Duodenal mucosa (tissue), 2 donors: Measurements from ENCODE around the gene SORL1-AS1.

Experiments
- H3K27ac ChIP-seq: one replicate; pipeline ENCODE4 v1.7.0; 2013; ENCODE audit warnings: low read depth, low read length
- H3K27me3 ChIP-seq, 2 donors: one replicate each; pipeline ENCODE4 v1.7.0; 2013; ENCODE audit warnings: low read length in 2 of 2, control low read depth in 1 of 2; ENCODE audit not compliant: insufficient read depth in 2 of 2, control insufficient read depth in 1 of 2
- H3K36me3 ChIP-seq, 2 donors: one replicate each; pipeline ENCODE4 v1.7.0; 2013; ENCODE audit warnings: low read length in 2 of 2, control low read depth in 1 of 2; ENCODE audit not compliant: insufficient read depth in 2 of 2, control insufficient read depth in 1 of 2
- H3K4me1 ChIP-seq, 2 donors: one replicate each; pipeline ENCODE4 v1.7.0; 2013; ENCODE audit warnings: low read length in 2 of 2, control low read depth in 1 of 2; ENCODE audit not compliant: insufficient read depth in 2 of 2, control insufficient read depth in 1 of 2
- H3K4me3 ChIP-seq, 2 donors: one replicate each; pipeline ENCODE4 v1.7.0; 2013; ENCODE audit warnings: low read length in 2 of 2, low read depth in 1 of 2
- H3K9ac ChIP-seq, 2 donors: one replicate each; pipeline ENCODE4 v1.7.0; 2013; ENCODE audit warnings: low read length in 2 of 2, low read depth in 1 of 2
- H3K9me3 ChIP-seq, 2 donors: one replicate each; pipeline ENCODE4 v1.7.0; 2013; ENCODE audit warnings: low read length in 2 of 2, control low read depth in 1 of 2; ENCODE audit not compliant: control insufficient read depth in 1 of 2

The SORL1-AS1 gene

DNA sequence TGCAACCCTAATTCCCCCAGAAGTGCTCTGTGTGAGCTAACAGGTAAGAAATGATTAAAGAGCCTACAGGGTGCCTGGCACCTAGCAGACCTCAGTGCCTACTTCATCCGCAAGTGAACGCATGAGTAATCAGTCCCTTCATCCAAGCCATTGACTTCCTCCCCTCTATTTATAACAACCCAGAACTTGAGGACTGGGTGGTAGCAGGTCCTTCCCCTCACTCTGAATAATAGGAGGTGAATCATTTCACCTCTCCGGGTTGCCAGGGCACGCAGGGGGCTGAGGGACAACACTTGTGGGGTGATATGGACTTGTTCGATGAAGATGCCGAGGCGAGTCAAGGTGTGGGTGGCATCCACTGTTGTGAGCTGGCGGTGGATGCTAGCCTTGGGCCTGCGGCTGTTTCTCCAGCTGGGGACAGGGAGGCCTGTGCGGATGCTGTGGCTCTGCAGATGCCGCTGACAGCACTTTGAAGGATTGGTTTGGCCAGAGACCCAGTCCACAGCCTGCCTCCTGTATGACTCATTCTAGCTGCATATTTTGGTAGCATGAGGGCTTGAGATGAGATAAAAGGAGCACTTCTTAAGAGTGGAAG lies 11.7 kb upstream of the SORL1-AS1 start:
- Histone ChIP-seq H3K4me1 (peaks cover 24 to 43% of the 10 kb centered on the region in 2 donors), H3K9ac (no peak overlapping the region), H3K4me3 (no peak overlapping the region), H3K36me3 (no peaks in the 10 kb centered on the region), H3K9me3 (no peaks in the 10 kb centered on the region), H3K27ac (no peak overlapping the region), H3K27me3 (no peaks in the 10 kb centered on the region)

DNA sequence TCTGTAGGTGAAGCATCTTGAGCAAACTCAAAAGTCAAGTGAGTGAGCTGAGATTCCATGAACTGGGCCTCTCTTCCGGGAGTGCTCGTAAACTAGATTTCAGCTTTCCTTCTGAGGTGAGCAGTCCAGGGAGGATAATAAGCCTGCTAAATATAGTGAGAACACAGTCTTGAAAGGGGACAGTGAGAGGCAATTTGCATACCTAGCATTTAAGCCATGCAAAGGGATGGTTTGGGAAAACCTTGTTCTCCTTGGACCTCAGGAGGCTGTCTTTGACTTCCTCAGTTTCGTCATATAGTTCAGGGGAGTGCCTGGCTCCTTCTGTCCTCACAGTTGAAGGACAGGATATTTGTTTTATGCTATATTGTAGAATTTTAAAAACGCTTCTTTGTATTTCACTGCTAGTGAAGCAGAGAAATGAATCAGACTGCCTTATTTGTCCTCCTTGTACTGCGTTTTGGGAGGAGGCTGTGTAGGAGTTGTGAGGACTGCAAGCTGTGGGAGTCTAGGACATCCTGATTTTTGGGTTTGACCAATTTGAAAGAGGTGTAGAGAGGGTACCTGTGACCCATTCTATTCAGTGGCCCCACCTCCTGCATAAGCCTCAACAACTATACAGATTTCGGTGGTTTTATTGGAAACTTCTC lies 11.0 kb upstream of the SORL1-AS1 start:
- no peaks in the 10 kb centered on the region for H3K9me3 ChIP-seq
- no peak overlapping the region for H3K4me3 ChIP-seq
- peaks cover 24 to 43% of the 10 kb centered on the region in 2 donors for H3K4me1 ChIP-seq
- H3K36me3 ChIP-seq, result no peaks in the 10 kb centered on the region
- no peak overlapping the region for H3K9ac ChIP-seq
- H3K27me3 ChIP-seq, result no peaks in the 10 kb centered on the region
- H3K27ac ChIP-seq, result no peak overlapping the region

DNA sequence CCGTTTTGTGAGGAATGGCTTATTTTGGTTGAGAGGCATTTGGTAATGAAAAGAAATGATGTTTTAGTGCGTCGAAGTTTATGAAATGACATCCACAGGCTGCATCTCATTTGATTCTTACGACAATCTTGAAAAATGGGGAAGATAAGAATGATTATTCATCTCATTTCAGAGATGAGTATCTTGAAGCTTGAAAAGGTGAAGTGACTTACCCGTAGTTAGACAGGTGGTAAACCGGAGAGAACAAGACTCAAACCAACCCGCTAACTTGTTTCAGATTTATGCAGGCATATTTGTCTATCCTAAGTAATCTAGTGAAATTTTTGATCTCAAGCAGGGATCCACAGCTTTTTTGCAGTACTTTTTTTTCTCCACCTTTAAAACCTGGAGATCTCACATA lies 9.1 kb upstream of the SORL1-AS1 start:
- Histone ChIP-seq H3K4me3 (no peak overlapping the region), H3K4me1 (peaks cover 16 to 32% of the 10 kb centered on the region in 2 donors), H3K9ac (no peak overlapping the region)

DNA sequence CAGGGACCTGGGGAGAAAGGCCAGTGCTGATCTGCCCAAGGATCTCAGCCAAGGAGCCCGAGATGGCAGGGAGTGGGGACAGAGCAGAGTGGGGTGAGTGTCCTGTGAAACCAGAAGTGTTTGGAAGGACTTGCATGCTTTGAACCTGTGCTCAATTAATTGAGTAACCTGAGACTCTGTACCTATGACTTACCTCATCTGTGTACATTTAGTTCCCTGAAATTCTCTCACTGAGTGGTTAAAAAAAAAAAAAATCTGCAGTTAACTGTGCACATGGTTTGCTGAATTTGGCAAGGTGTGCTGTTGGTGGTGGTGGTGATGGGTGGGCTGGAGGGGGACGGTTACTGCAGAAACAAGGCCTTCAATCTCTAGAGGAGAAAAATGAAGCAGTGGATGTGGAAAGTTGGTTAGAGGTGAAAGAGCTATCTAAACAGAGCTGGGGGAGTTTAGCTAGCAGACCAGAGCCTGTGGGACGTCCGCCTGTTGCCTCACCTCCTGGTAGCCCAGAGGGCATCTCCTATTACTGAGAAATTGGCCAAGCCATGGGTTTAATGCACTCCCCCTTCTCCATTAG lies 8.3 kb upstream of the SORL1-AS1 start:
- Histone ChIP-seq H3K27me3 (no peaks in the 10 kb centered on the region), H3K36me3 (no peaks in the 10 kb centered on the region), H3K27ac (no peak overlapping the region), H3K9ac (no peak overlapping the region), H3K4me1 (peaks cover 9 to 28% of the 10 kb centered on the region in 2 donors), H3K4me3 (no peak overlapping the region), H3K9me3 (no peaks in the 10 kb centered on the region)

More for the DNA sequence above, 9.1 kb upstream of the SORL1-AS1 start:
- Histone ChIP-seq H3K9me3 (no peaks in the 10 kb centered on the region), H3K27ac (no peak overlapping the region), H3K27me3 (no peaks in the 10 kb centered on the region), H3K36me3 (no peaks in the 10 kb centered on the region)

DNA sequence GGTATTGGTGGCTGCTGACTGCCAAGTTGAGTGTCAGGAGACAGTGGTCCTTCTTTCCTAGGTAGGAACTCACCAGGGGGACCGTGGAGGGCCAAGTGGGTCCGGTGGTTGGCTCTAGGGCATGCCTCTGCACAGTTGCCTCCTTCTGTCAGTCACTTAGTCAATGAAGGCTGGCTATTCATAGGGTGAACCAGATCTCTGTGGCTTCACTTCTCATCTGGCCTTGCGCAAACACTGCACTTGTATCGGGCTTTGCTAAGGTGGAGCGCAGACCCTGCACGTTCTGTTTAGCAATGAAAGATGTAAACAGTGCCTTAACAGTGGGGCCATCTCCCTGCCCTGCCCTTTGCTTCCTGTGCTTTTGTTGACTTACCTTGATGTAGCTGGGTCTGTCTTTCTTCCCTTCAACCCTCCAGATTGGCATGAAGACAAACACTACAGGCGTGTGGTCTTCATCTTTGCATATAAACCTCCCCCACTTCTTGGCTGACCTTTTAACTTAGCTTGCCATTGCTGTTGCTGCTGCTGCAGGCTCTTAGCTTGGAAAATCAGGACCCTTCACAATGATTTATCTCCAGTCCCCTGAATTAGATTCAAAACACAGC lies 6.7 kb upstream of the SORL1-AS1 start:
- H3K27me3 ChIP-seq, result no peaks in the 10 kb centered on the region
- H3K36me3 ChIP-seq, result no peaks in the 10 kb centered on the region
- no peak overlapping the region for H3K9ac ChIP-seq
- no peaks in the 10 kb centered on the region for H3K9me3 ChIP-seq
- H3K4me3 ChIP-seq, result no peak overlapping the region
- H3K27ac ChIP-seq, result no peak overlapping the region
- H3K4me1 ChIP-seq, result peaks cover 4 to 21% of the 10 kb centered on the region in 2 donors

DNA sequence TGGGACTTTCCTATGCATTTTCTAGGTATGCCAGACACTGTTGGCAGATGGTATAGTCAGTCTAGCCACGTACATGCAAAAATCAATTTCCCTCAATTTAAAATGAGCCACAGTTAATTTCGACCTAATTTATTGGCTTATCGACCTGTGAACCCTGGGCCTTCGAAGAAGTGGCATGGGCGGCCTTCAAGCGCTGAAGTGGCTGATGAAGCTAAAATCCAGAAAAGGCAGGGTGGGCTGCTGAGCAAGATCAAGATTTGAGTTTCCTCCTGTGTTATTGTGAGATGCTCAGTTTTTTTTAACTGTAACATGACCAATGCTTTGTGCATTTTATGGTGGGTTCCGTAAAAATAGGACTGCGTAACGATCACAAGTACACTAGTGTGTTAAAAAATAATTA lies 5.8 kb upstream of the SORL1-AS1 start:
- Histone ChIP-seq H3K27ac (no peak overlapping the region), H3K9me3 (no peaks in the 10 kb centered on the region), H3K9ac (no peak overlapping the region), H3K27me3 (no peaks in the 10 kb centered on the region), H3K36me3 (no peaks in the 10 kb centered on the region), H3K4me3 (no peak overlapping the region), H3K4me1 (peaks cover 13 to 24% of the 10 kb centered on the region in 2 donors)

DNA sequence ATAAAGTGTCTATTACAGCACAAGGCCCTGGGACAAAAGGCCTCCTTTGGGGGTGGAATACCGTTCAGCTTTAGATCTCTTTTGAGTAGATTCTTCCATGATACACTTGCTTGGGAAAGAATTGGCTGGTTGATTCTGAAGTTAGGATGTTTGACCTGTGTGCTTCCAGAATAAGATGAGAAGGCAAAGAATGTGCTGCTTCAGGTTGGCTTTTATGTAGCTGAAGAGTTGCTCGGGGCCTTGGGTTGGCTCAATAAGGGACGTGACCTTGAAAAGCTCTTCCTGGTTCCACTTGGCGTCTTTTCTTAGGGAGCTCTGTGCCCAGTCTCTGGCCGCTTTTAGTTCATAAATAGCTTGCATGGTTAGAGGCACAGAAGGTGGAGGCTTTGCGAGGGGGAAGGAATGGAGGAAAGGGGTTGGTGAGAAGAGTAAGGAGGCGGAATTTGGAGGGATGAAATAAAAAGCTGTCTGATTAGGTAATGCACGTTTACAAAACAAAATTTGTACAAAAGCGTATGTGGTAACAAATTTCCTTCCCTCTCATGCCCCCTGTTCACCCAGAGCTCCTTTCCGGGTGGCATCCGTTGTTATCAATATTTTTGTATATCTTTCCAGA lies 4.2 kb upstream of the SORL1-AS1 start:
- no peak overlapping the region for H3K4me3 ChIP-seq
- H3K9me3 ChIP-seq, result no peaks in the 10 kb centered on the region
- no peaks in the 10 kb centered on the region for H3K27me3 ChIP-seq
- no peak overlapping the region for H3K9ac ChIP-seq
- H3K27ac ChIP-seq, result no peak overlapping the region
- no peaks in the 10 kb centered on the region for H3K36me3 ChIP-seq
- peaks cover 13 to 24% of the 10 kb centered on the region in 2 donors for H3K4me1 ChIP-seq

DNA sequence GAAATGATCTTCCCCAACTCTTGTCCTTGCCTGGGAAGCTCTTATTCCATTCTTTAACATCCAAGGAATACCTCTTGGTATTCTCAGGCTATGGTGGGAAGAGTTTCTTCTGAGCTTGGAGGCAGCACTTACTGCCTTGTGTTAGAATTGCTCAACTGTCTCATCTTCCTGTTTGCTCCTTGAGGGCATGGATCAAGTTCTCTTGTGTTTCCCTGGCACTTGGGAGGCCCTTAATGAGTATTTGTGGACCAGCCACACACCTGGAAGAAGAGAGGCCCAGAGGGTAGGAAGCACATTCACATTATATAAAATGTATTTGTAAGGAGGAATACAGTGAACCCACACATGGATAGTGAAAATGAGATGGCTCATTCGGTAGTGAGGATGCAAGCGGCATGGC lies 3.4 kb upstream of the SORL1-AS1 start:
- Histone ChIP-seq H3K9me3 (no peaks in the 10 kb centered on the region), H3K27me3 (no peaks in the 10 kb centered on the region), H3K36me3 (no peaks in the 10 kb centered on the region), H3K4me3 (no peak overlapping the region), H3K4me1 (peaks cover 18 to 28% of the 10 kb centered on the region in 2 donors), H3K27ac (no peak overlapping the region), H3K9ac (no peak overlapping the region)

DNA sequence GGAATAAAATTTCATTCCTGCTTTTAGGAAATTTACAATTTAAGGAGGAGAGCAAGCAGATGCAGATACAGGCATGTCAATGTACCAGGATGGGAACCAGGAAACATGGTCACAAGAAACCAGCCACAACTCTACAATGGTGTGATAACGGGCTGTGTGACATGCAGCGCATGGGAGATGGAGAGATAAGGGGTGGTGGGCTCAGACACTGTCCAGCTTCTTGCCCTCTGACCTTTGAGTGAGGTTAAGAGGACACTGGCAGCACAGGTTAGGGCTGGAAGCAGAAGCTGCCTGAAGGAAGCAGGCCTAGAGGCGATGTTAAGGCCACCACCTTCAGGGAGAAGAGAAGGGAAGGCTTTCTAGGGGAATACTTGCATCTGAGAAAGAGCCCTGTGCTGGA lies 2.3 kb upstream of the SORL1-AS1 start:
- Histone ChIP-seq H3K27me3 (no peaks in the 10 kb centered on the region), H3K36me3 (no peaks in the 10 kb centered on the region), H3K9ac (no peak overlapping the region), H3K4me1 (peaks cover 25 to 37% of the 10 kb centered on the region in 2 donors), H3K9me3 (no peaks in the 10 kb centered on the region), H3K27ac (no peak overlapping the region), H3K4me3 (no peak overlapping the region)
